KOPT-K1 (cell line): Measurements from ENCODE around the gene EXPH5.
"Not testable (repeated sequence)": the region's sequence is repeated elsewhere in the genome, so short reads cannot be mapped to it uniquely, and the experiment has no call there.

ENCODE experiments used
- H3K27ac ChIP-seq: fragments of 200-600 bp; sonication (generic); 2 replicates; pipeline ENCODE4 v1.5.1; 2016; ENCODE audit warnings: antibody characterized with exemption, mild to moderate bottlenecking, low read depth, low read length; ENCODE audit not compliant: poor library complexity, severe bottlenecking
- H3K36me3 ChIP-seq: fragments of 200-600 bp; sonication (generic); 2 replicates; pipeline ENCODE4 v1.5.1; 2017; ENCODE audit warnings: antibody characterized with exemption, mild to moderate bottlenecking, low read length, moderate library complexity; ENCODE audit not compliant: insufficient read depth
- H3K9me3 ChIP-seq: fragments of 200-600 bp; sonication (generic); 2 replicates; pipeline ENCODE4 v1.5.1; 2017; ENCODE audit warnings: antibody characterized with exemption, low read length, mild to moderate bottlenecking; ENCODE audit not compliant: insufficient read depth, poor library complexity, severe bottlenecking

EXPH5 gene

DNA sequence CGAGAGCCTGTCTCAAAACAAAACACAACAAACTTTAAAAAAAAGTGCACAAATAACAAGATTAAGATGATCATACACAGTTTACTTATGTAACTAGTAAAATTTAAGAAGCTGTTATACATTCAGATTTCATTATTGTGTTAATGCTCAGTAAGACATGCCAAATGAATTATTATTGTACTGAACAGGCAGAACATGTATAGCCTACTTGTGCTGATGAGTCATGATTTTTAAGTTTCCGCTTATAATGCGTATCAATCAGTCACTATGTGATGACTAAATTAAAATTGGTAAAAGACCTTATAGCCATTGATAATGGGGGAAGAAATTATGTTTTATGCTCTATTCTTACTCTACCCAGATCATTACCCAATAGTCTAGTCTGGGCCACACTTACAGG, 20.5 kb upstream of the EXPH5 start:
- Histone ChIP-seq H3K27ac (no peak overlapping the region), H3K9me3 (no peaks in the 10 kb centered on the region), H3K36me3 (no peaks in the 10 kb centered on the region)

DNA sequence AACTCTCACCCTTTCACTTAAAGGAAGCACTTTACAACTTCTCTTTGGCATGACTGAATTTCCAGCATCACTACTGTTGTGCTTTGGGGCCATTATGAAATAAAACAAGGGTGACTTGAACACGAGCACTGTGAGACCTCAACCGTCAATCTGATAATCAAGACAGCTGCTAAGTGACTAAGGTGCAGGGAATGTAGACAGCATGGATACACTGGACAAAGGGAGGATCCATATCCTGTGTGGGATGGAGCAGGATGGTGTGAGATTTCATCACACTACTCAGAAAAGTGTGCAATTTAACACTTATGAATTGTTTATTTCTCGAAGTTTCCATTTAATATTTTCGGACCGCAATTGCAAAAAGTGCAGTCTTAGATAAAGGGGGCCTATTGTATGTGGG, 16.1 kb upstream of the EXPH5 start:
- H3K27ac ChIP-seq: no peak overlapping the region

DNA sequence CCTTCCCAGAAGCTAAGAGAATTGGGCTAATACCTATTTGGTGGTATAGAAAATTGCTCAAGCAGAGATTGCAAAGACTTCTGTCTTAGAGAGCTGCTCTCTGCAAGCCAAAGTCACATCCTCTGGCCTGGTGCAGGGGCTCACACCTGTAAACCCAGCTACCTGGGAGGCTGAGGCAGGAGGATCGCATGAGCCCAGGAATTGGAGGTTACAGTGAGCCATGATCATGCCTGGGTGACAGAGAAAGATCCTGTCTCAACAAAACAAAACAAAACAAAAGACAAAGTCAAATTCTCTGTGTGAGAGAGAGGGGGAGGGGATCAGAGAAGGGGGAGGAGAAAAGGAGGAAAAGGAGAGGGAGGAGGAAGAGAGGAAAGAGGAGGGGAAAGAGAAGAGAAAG, 15.0 kb upstream of the EXPH5 start:
- Histone ChIP-seq H3K27ac (no peak overlapping the region), H3K9me3 (no peaks in the 10 kb centered on the region), H3K36me3 (no peaks in the 10 kb centered on the region)

More for the DNA sequence above, 16.1 kb upstream of the EXPH5 start:
- H3K36me3 ChIP-seq: no peaks in the 10 kb centered on the region
- no peaks in the 10 kb centered on the region for H3K9me3 ChIP-seq

DNA sequence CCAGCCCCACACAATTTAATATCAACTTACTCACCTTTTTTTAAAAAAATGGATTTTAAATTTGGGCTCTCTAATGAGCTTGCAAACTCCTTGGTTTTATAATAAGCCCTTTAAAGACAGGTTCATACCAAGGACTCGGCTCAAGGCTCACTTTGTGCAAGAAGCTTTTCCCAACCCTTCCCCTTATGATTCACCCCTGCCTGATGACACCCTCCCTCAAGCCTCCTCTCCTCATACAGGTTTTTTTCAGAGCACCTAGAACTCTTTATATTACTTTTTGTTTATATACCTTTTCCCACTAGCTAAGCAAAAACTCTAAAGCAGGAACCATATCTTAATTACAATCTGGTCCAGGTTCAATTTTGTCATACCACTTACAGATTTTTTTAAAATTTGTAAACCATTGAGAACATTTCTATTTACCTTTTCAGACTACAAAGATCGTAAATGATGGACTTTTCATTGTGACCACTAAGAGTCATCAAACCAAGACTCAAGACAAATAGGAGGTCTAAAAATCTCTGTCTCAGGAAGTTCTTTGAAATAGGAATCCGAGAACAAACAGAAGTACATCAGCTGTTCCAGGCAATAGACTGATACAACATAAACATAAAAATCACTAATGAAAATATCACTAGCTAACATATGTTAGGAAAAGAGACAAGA, 13.1 kb upstream of the EXPH5 start:
- H3K9me3 ChIP-seq: no peaks in the 10 kb centered on the region
- H3K36me3 ChIP-seq: no peaks in the 10 kb centered on the region
- H3K27ac ChIP-seq: no peak overlapping the region

DNA sequence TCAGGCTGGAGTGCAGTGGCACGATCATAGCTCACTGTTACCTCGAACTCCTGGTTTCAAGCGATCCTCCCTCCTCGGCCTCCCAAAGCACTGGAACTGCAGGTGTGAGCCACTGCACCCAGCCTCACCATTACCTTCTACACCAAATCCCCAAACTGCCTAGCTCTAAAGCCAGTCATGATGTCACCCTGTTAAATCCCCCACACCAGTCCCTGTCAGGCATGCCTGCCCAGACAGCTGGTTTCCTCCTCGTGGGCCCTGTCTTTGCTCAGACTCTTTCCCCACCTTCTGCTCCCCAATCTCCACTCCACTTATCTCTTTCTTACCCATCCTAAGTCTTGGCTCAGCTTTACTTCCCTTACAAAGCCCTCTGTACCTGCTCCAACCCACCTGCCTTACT, 12.5 kb upstream of the EXPH5 start:
- H3K36me3 ChIP-seq: no peaks in the 10 kb centered on the region
- H3K9me3 ChIP-seq: no peaks in the 10 kb centered on the region
- H3K27ac ChIP-seq: no peak overlapping the region

DNA sequence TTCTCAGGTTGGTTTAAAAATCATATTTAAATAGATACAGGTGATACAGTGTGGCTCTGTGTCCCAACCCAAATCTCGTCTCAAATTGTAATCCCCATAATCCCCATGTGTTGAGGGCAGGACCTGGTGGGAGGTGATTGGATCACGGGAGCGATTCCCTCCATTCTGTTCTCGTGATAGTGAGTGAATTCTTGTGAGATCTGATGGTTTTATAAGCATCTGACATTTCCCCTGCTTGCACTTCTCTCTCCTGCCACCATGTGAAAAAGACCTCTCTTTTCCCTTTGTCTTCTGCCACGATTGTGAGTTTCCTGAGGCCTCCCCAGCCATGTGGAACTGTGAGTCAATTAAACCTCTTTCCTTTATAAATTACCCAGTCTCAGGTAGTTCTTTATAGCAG, 9.2 kb upstream of the EXPH5 start:
- not testable (repeated sequence) for H3K36me3 ChIP-seq, H3K9me3 ChIP-seq, H3K27ac ChIP-seq

DNA sequence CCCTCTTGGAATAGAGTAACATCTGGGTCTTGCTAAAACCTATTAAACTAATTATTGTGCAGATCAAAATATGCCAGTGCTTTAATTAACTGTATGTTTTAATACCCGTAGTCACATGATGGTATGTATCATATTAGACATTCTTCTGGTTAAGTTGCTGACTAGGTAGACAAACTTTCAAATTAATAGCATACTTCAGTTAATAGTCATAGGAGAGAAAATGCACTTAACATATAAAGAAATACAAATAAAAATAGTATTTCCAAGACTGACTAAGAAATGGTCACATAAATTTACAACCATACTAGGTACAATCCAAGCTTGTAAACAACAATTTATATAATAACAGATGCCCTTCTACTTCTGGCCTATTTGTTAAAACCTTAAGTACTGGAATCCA, 7.6 kb upstream of the EXPH5 start:
- no peaks in the 10 kb centered on the region for H3K9me3 ChIP-seq
- no peaks in the 10 kb centered on the region for H3K36me3 ChIP-seq
- no peak overlapping the region for H3K27ac ChIP-seq

DNA sequence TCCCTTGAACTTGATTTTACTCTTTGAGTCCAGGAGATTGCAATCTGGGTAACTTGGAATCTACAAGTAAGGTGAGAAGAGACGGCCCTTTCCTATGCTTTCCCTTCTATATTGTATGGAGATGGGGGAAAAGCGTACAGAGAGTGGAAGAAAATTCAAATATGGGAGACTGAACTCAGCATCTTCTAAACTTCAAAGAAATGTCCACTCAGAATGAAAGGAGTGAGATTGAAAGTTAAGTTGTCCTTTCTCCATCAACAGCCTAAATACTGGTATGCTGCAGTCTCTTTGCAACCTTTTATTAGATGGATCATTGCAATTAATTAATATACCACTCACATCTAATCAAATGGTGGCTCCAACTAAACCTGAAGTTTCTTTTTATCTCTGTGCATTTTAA, 6.4 kb upstream of the EXPH5 start:
- Histone ChIP-seq H3K9me3 (no peaks in the 10 kb centered on the region), H3K36me3 (no peaks in the 10 kb centered on the region), H3K27ac (no peak overlapping the region)

DNA sequence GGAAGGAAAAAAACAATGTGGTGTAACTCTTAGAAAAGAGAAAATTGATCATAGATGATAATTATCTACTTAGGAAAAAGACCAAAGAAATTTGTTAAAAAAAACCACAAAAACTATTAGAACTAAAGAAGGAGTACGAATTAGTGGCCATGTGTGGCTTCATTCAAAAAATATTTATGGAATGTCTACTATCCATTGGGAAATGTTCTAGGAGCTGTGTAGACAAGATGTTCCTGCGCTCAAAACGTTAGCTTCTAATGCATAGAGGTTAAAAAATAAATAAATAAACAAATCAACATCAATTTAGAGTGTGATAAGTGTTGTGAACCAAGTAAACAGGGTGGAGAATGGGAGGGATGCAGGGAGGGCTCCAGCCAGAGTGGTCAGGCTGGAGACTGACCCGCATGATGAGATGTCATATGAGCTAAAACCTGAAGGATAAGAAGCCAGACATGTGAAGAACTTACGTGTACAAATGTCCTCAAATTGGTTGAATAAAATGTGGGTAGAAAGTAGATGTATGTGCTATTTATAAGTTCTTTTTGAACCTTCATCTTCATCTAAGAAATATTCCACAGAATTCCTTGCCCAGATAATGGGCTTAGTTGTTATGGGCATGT, 4.3 kb upstream of the EXPH5 start:
- Histone ChIP-seq H3K9me3 (no peaks in the 10 kb centered on the region), H3K27ac (no peak overlapping the region), H3K36me3 (no peaks in the 10 kb centered on the region)

DNA sequence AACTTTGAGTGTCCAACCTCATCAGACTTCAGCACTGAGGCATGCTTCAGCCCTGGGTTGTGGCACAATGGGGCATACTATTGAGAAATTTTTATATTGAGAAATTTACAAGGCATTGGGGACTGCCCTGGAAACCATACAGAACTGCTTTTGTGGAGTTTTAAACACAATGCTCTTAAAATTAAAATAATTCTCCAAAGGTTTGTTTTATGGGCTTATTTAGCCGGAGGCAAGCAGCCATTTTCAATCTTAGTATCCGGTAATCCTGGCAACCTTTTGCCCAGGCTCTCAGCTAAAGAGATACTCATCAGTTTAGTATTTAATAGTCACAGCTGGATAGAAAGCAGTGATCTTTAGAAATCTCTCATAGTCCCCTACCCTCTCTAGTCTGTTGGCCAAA, 3.1 kb upstream of the EXPH5 start:
- Histone ChIP-seq H3K27ac (no peak overlapping the region), H3K9me3 (no peaks in the 10 kb centered on the region), H3K36me3 (no peaks in the 10 kb centered on the region)

DNA sequence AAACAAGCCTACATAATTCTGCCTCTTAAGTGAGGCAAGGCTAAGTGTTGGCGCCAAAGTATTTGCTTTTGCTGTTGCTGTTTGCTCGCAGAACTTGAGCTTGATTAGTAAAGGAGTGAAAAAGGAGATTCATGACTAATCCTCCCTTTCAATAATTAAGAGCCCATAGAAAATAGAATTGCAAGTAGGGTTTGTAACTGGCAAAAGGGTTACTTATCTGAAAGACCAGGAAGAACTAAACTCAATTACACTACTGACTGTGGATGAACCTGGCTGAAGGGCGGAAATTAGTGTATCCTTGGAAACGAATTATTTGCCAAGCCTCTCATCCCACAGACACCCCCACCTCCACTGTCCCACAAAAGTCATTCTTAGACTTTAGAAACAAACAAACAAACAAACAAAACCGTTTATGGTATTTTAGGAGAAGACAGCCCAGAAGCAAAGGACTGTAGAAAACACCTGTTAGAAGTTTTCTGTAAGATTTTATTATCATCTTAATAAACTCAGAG, 411 bp upstream of the EXPH5 start:
- no peaks in the 10 kb centered on the region for H3K9me3 ChIP-seq
- H3K36me3 ChIP-seq: no peaks in the 10 kb centered on the region
- H3K27ac ChIP-seq: no peak overlapping the region

DNA sequence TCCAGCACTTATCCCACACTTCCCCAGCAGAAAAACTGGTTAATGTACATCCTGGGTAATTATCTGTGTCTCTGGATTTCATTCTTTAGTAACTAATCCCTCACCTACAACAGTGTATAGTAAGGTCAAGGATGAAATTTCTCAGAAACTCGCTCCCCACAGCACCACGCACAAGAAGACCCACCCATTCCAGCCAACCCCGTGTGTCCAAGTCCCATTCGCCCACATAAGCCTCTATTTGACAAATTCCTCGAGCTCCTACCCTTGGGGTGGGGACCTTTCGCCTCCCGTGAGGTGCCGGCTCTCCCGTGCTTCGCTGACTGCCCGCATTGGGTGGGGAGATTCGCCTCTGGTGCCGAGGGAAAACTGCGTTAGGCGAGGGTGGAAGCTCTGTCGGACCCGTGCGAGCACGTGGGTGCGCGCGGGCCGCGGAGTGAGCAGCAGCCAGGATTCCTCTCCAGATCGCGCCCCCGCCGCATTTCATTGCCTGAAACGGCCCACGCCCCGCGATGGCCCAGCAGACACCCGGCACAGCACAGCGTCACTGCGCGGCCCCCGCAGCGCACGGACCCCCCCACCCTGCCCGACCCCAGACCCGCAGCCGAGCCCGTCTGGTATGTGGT, 866 bp downstream of the EXPH5 start:
- no peaks in the 10 kb centered on the region for H3K9me3 ChIP-seq
- no peak overlapping the region for H3K27ac ChIP-seq
- H3K36me3 ChIP-seq: no peaks in the 10 kb centered on the region

DNA sequence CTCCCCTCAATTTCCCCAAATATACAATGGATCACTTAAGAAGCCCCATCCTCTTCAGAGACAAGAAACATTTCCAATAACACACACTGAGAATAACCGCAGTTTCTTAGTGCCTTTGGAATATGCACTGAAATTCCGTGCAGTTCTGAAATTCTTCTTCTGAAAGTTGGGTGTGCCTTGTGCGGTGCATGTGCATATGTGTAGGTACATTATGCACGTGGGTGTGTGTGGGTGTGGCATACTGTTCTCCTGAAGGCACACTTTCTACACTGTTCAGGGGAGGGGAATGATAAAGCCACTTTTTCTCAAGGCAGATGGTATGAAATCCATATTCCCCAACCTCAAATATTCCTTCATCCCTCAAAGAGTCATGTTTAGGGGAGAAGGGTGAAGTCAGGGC, 1.7 kb downstream of the EXPH5 start:
- no peak overlapping the region for H3K27ac ChIP-seq

DNA sequence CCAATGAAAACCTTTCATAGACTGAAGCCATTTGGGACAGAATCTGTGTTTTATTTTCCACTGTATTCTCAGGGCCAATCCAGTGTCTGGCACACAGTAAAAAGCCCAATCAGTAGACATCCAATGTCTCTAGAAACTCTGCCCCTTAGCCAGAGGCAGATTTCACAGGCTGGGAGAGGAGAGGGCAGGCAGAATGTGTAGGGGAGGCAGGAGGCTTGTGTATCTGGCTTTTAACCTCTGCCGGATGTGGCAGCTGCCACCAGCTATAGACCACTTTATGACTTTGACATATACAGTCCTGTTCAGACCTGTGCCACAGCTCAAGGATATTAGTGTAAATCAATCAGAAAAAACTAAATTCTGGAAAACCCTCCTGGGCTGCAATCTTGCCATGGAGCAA, 4.4 kb downstream of the EXPH5 start:
- H3K9me3 ChIP-seq: no peaks in the 10 kb centered on the region
- no peaks in the 10 kb centered on the region for H3K36me3 ChIP-seq
- H3K27ac ChIP-seq: no peak overlapping the region

More for the DNA sequence above, 1.7 kb downstream of the EXPH5 start:
- no peaks in the 10 kb centered on the region for H3K36me3 ChIP-seq
- H3K9me3 ChIP-seq: no peaks in the 10 kb centered on the region

DNA sequence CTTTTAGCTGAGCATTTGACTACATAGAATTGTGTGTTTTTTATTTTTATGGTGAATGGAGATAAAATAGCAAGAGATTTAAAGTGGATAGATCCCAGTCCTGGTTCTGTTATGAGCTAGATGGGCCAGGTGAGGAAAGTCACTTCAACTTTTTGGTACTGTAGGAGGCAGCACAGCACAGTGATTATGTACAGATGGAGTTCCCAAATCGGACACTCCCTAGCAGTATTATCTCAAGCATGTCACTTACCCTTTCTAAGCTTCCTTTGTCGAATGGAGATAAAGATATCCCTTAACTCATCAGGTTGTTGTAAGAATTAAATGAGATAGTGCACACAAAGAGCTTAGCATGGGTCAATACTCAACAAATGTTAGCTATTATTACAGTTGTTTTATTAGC, 5.3 kb downstream of the EXPH5 start:
- no peak overlapping the region for H3K27ac ChIP-seq
- H3K9me3 ChIP-seq: no peaks in the 10 kb centered on the region
- no peaks in the 10 kb centered on the region for H3K36me3 ChIP-seq

DNA sequence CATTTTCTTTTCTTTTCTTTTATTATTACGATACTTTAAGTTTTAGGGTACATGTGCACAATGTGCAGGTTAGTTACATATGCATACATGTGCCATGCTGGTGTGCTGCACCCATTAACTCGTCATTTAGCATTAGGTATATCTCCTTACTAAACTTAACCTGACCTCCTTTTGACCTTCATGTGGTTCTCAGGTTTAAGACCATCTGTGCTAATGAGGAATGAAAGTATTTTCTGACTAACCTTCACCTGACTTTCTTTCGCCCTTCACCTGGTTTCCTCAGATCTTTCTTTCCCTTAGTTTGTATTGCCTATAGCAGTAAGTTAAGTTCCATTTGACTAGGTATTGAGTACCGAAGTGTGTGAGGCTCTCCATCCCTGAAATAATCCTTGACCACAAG, 6.5 kb downstream of the EXPH5 start:
- Histone ChIP-seq H3K36me3 (no peaks in the 10 kb centered on the region), H3K9me3 (no peaks in the 10 kb centered on the region), H3K27ac (no peak overlapping the region)
